ENCODE data around the gene PCBP3. TPM values are rescaled to one million over a fixed set of nuclear protein-coding genes. Genes with fewer than 3 reads are reported as not detected.
"Not testable (repeated sequence)": the region's sequence is repeated elsewhere in the genome, so short reads cannot be mapped to it uniquely, and the experiment has no call there.

PCBP3 gene
- total RNA-seq, 2 experiments from 2014 or later: 1.9 to 2.2 TPM

- Mint-ChIP-seq H3K27ac (no peak overlapping the region), H3K4me3 (no peak overlapping the region), H3K9me3 (peaks cover 2% of the 10 kb centered on the region), H3K36me3 (ENCODE audit: low read depth) (no peaks in the 10 kb centered on the region), H3K27me3 (peaks cover 14% of the 10 kb centered on the region), H3K4me1 (ENCODE audit: low read depth) (peaks cover 2% of the 10 kb centered on the region)
- ChIA-PET POLR2A (no interaction called here), CTCF (interaction anchor here (1.3 to 1.7 kb wide), 2 partner anchors 12 to 13 kb away, joined by 4 to 5 read pairs; no protein-coding TSS in a partner anchor)
- intact Hi-C loops (cut with micrococcal nuclease): no loop called here
- no peak for ATAC-seq
- DNase-seq: no peak
- TF ChIP-seq, protein P1, sequence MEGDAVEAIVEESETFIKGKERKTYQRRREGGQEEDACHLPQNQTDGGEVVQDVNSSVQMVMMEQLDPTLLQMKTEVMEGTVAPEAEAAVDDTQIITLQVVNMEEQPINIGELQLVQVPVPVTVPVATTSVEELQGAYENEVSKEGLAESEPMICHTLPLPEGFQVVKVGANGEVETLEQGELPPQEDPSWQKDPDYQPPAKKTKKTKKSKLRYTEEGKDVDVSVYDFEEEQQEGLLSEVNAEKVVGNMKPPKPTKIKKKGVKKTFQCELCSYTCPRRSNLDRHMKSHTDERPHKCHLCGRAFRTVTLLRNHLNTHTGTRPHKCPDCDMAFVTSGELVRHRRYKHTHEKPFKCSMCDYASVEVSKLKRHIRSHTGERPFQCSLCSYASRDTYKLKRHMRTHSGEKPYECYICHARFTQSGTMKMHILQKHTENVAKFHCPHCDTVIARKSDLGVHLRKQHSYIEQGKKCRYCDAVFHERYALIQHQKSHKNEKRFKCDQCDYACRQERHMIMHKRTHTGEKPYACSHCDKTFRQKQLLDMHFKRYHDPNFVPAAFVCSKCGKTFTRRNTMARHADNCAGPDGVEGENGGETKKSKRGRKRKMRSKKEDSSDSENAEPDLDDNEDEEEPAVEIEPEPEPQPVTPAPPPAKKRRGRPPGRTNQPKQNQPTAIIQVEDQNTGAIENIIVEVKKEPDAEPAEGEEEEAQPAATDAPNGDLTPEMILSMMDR (IDR thresholded peaks at IDR 0.05): no peak
Measured at GRCh38 chr21:45957981-45958600, 314.6 kb downstream of the PCBP3 start.

GRCh38 chr21:45959182-45959581 is 315.7 kb downstream of the PCBP3 start:
- H3K27me3 Mint-ChIP-seq: peaks cover 14% of the 10 kb centered on the region
- TF ChIP-seq, protein P1 (IDR thresholded peaks at IDR 0.05): no peak
- no peak for ATAC-seq
- no peak for DNase-seq
- CTCF ChIA-PET: interaction anchor here (1.7 kb wide), 1 partner anchor 11 kb away, joined by 5 read pairs; no protein-coding TSS in a partner anchor
- no peak overlapping the region for H3K27ac Mint-ChIP-seq
- intact Hi-C loops (cut with micrococcal nuclease): no loop called here
- peaks cover 7% of the 10 kb centered on the region for H3K9me3 Mint-ChIP-seq
- POLR2A ChIA-PET: no interaction called here
- H3K4me3 Mint-ChIP-seq: no peak overlapping the region
- H3K36me3 Mint-ChIP-seq (ENCODE audit: low read depth): no peaks in the 10 kb centered on the region
- H3K4me1 Mint-ChIP-seq (ENCODE audit: low read depth): peaks cover 2% of the 10 kb centered on the region

GRCh38 chr21:45959779-45960390 is 316.4 kb downstream of the PCBP3 start:
- peaks cover 14% of the 10 kb centered on the region for H3K27me3 Mint-ChIP-seq
- POLR2A ChIA-PET: no interaction called here
- TF ChIP-seq, protein P1 (IDR thresholded peaks at IDR 0.05): no peak
- peaks cover 2% of the 10 kb centered on the region for H3K4me1 Mint-ChIP-seq (ENCODE audit: low read depth)
- no peak overlapping the region for H3K27ac Mint-ChIP-seq
- CTCF ChIA-PET: interaction anchor here (1.7 kb wide), 1 partner anchor 10 kb away, joined by 5 read pairs; no protein-coding TSS in a partner anchor
- no peak overlapping the region for H3K4me3 Mint-ChIP-seq
- no peak for ATAC-seq
- intact Hi-C loops (cut with micrococcal nuclease): no loop called here
- DNase-seq: no peak
- H3K36me3 Mint-ChIP-seq (ENCODE audit: low read depth): no peaks in the 10 kb centered on the region
- peaks cover 9% of the 10 kb centered on the region for H3K9me3 Mint-ChIP-seq

- H3K27me3 Mint-ChIP-seq: peaks cover 12% of the 10 kb centered on the region
- H3K27ac Mint-ChIP-seq; H3K4me3 Mint-ChIP-seq; H3K36me3 Mint-ChIP-seq (ENCODE audit: low read depth); H3K4me1 Mint-ChIP-seq (ENCODE audit: low read depth); intact Hi-C loops (cut with micrococcal nuclease); POLR2A ChIA-PET; ATAC-seq; DNase-seq; H3K9me3 Mint-ChIP-seq: not testable (repeated sequence)
- CTCF ChIA-PET: interaction anchor here (1.3 kb wide), 1 partner anchor 10 kb away, joined by 3 read pairs; no protein-coding TSS in a partner anchor
Measured at GRCh38 chr21:45961408-45961807, 317.9 kb downstream of the PCBP3 start.

GRCh38 chr21:45962531-45963231 is 319.2 kb downstream of the PCBP3 start:
- Mint-ChIP-seq H3K27ac (no peak overlapping the region), H3K36me3 (ENCODE audit: low read depth) (no peaks in the 10 kb centered on the region), H3K4me3 (no peak overlapping the region), H3K27me3 (peaks cover 9% of the 10 kb centered on the region), H3K9me3 (peaks cover 9% of the 10 kb centered on the region), H3K4me1 (ENCODE audit: low read depth) (peaks cover 2% of the 10 kb centered on the region)
- intact Hi-C loops (cut with micrococcal nuclease): no loop called here
- ATAC-seq (no peak), DNase-seq (no peak)
- ChIA-PET POLR2A (no interaction called here), CTCF (interaction anchor here (1.0 kb wide), 1 partner anchor 9 kb away, joined by 3 read pairs; no protein-coding TSS in a partner anchor)
- TF ChIP-seq, protein P1 (IDR thresholded peaks at IDR 0.05): no peak
